Parathyroid adenoma (tissue), 2 donors: ENCODE results near the gene DPF3.
"Not testable (repeated sequence)": the region's sequence is repeated elsewhere in the genome, so short reads cannot be mapped to it uniquely, and the experiment has no call there.

Experiments used
- H2AFZ ChIP-seq: fragments of 300-600 bp; sonication (generic); one replicate; pipeline ENCODE4 v1.7.0; 2017; ENCODE audit warnings: antibody characterized with exemption, mild to moderate bottlenecking
- H3K27ac ChIP-seq: fragments of 300-600 bp; sonication (generic); one replicate; pipeline ENCODE4 v1.7.0; 2017
- H3K27me3 ChIP-seq: fragments of 300-600 bp; sonication (generic); one replicate; pipeline ENCODE4 v1.7.0; 2017; ENCODE audit warnings: low read length; ENCODE audit not compliant: control insufficient read depth, insufficient read depth
- H3K36me3 ChIP-seq: fragments of 300-600 bp; sonication (generic); one replicate; pipeline ENCODE4 v1.7.0; 2017; ENCODE audit warnings: low read length; ENCODE audit not compliant: control insufficient read depth, insufficient read depth
- H3K4me1 ChIP-seq: fragments of 300-600 bp; sonication (generic); one replicate; pipeline ENCODE4 v1.7.0; 2017; ENCODE audit warnings: control low read depth
- H3K4me2 ChIP-seq: fragments of 300-600 bp; sonication (generic); one replicate; pipeline ENCODE4 v1.7.0; 2017; ENCODE audit warnings: low read length
- H3K4me3 ChIP-seq: fragments of 300-600 bp; sonication (generic); one replicate; pipeline ENCODE4 v1.7.0; 2017; ENCODE audit warnings: low read depth, low read length
- H3K79me2 ChIP-seq: fragments of 300-600 bp; sonication (generic); one replicate; pipeline ENCODE4 v1.7.0; 2017; ENCODE audit warnings: control low read depth
- H3K9ac ChIP-seq: fragments of 300-600 bp; sonication (generic); one replicate; pipeline ENCODE4 v1.7.0; 2017; ENCODE audit warnings: mild to moderate bottlenecking
- H3K9me3 ChIP-seq: fragments of 300-600 bp; sonication (generic); one replicate; pipeline ENCODE4 v1.7.0; 2017; ENCODE audit warnings: low read length; ENCODE audit not compliant: control insufficient read depth
- CTCF ChIP-seq: fragments of 300-600 bp; sonication (generic); IDR thresholded peaks from one replicate; pipeline ENCODE4 v1.7.0; 2017; ENCODE audit warnings: antibody characterized with exemption, mild to moderate bottlenecking
- donor health status: primary hyperparathyroidism.

The DPF3 gene

GRCh38 chr14:72753879-72754400, 140.0 kb downstream of the DPF3 start:
- no peak overlapping the region for H2AFZ ChIP-seq
- H3K4me3 ChIP-seq, result no peak overlapping the region
- no peaks in the 10 kb centered on the region for H3K9me3 ChIP-seq
- TF ChIP-seq CTCF, result no peak
- H3K79me2 ChIP-seq, result no peaks in the 10 kb centered on the region
- no peaks in the 10 kb centered on the region for H3K4me1 ChIP-seq
- H3K9ac ChIP-seq, result no peak overlapping the region
- no peak overlapping the region for H3K4me2 ChIP-seq
- H3K27me3 ChIP-seq, result no peaks in the 10 kb centered on the region
- H3K36me3 ChIP-seq, result no peaks in the 10 kb centered on the region
- no peak overlapping the region for H3K27ac ChIP-seq

GRCh38 chr14:72753044-72753710, 140.7 kb downstream of the DPF3 start:
- Histone ChIP-seq H3K27ac (no peak overlapping the region), H3K79me2 (no peaks in the 10 kb centered on the region), H3K9ac (no peak overlapping the region), H3K36me3 (no peaks in the 10 kb centered on the region), H3K4me3 (no peak overlapping the region), H2AFZ (no peak overlapping the region), H3K27me3 (no peaks in the 10 kb centered on the region), H3K4me1 (no peaks in the 10 kb centered on the region), H3K9me3 (no peaks in the 10 kb centered on the region), H3K4me2 (no peak overlapping the region)
- TF ChIP-seq CTCF, result no peak

GRCh38 chr14:72752034-72752412, 141.9 kb downstream of the DPF3 start:
- no peaks in the 10 kb centered on the region for H3K27me3 ChIP-seq
- H3K4me2 ChIP-seq, result no peak overlapping the region
- no peaks in the 10 kb centered on the region for H3K9me3 ChIP-seq
- no peak overlapping the region for H2AFZ ChIP-seq
- H3K36me3 ChIP-seq, result no peaks in the 10 kb centered on the region
- TF ChIP-seq CTCF, result no peak
- no peaks in the 10 kb centered on the region for H3K4me1 ChIP-seq
- H3K79me2 ChIP-seq, result no peaks in the 10 kb centered on the region
- H3K9ac ChIP-seq, result no peak overlapping the region
- no peak overlapping the region for H3K27ac ChIP-seq
- no peak overlapping the region for H3K4me3 ChIP-seq

GRCh38 chr14:72751276-72752033, 142.4 kb downstream of the DPF3 start:
- Histone ChIP-seq H3K27ac (no peak overlapping the region), H3K79me2 (no peaks in the 10 kb centered on the region), H3K4me2 (no peak overlapping the region), H3K27me3 (no peaks in the 10 kb centered on the region), H3K4me1 (no peaks in the 10 kb centered on the region), H3K9me3 (no peaks in the 10 kb centered on the region), H3K36me3 (no peaks in the 10 kb centered on the region), H2AFZ (no peak overlapping the region), H3K4me3 (no peak overlapping the region), H3K9ac (no peak overlapping the region)
- TF ChIP-seq CTCF, result no peak

GRCh38 chr14:72748921-72749320, 145.0 kb downstream of the DPF3 start:
- H3K4me2 ChIP-seq, H3K4me1 ChIP-seq, H3K9ac ChIP-seq, H3K36me3 ChIP-seq, H3K4me3 ChIP-seq, H2AFZ ChIP-seq, H3K9me3 ChIP-seq, H3K27me3 ChIP-seq, H3K27ac ChIP-seq, H3K79me2 ChIP-seq: not testable (repeated sequence)
